ENCODE measurements around the gene ANKRD13D. TPM values are rescaled to one million over a fixed set of nuclear protein-coding genes. Genes with fewer than 3 reads are reported as not detected.

ANKRD13D gene
- total and polyA plus RNA-seq, 2 of the 8 experiments (the other 6 are each of a cell fraction or from before 2014, with no cell fraction given): 24.9 to 26.5 TPM

DNA sequence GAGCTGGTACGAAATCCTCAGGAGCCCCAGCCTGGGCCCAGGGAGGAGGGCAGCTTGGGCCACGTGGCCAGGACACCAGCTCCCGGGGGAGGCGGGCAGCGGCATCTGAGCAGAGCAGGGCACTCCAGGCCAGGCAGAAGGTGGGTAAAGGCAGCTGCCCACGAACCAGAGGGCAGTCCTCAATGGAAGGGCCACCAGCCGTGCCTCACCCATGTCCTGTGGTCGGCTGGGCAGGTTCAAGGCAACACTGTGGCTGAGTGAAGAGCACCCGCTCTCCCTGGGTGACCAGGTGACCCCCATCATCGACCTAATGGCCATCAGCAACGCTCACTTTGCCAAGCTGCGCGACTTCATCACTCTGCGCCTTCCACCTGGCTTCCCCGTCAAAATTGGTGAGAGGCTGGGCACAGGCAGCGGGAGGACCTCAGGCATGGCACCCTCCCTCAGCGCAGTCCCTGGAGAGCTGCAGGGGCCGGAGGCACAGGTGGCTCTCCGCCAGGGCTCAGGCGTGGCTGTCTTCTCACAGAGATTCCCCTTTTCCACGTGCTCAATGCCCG, 11.7 kb downstream of the ANKRD13D start (continued):
- TF ChIP-seq CHD7 (IDR thresholded peaks at IDR 0.05; ENCODE audit: insufficient replicate concordance, low read length) (no peak), POU5F1 (IDR thresholded peaks at IDR 0.05; ENCODE audit: low read depth, low read length) (no peak), HDAC6 (IDR thresholded peaks at IDR 0.05; ENCODE audit: low read depth, low read length) (no peak)
